Measurements from ENCODE around the gene MDM2.

- TF ChIP-seq POLR2A (IDR thresholded peaks at IDR 0.05) (no peak), EP300 (IDR thresholded peaks at IDR 0.05) (no peak), CTCF (IDR thresholded peaks at IDR 0.05) (no peak), POLR2AphosphoS5 (IDR thresholded peaks at IDR 0.05) (no peak)
Observed at GRCh38 chr12:68890701-68891113, 82.7 kb downstream of the MDM2 start.

All from gastroesophageal sphincter (tissue), 3 donors.